Breast epithelium (tissue), 3 donors: ENCODE results near the gene LMO2.

Source experiments
- POLR2A ChIP-seq: fragments of 450-650 bp; IDR thresholded peaks from one replicate; pipeline ENCODE4 v1.6.1; 2016; ENCODE audit warnings: antibody characterized with exemption, mild to moderate bottlenecking, moderate library complexity
- POLR2AphosphoS5 ChIP-seq, 3 donors: sonication (generic); formaldehyde crosslinking; IDR thresholded peaks; one replicate each; pipeline ENCODE4 v1.6.1; 2017; ENCODE audit warnings: antibody characterized with exemption in 3 of 3
- TF ChIP-seq, protein P1 (sequence below), 3 donors: fragments of 450-650 bp; IDR thresholded peaks; one replicate each; pipeline ENCODE4 v1.5.1; 2016 to 2017; ENCODE audit warnings: antibody characterized with exemption in 3 of 3, mild to moderate bottlenecking in 3 of 3, moderate library complexity in 3 of 3

DNA sequence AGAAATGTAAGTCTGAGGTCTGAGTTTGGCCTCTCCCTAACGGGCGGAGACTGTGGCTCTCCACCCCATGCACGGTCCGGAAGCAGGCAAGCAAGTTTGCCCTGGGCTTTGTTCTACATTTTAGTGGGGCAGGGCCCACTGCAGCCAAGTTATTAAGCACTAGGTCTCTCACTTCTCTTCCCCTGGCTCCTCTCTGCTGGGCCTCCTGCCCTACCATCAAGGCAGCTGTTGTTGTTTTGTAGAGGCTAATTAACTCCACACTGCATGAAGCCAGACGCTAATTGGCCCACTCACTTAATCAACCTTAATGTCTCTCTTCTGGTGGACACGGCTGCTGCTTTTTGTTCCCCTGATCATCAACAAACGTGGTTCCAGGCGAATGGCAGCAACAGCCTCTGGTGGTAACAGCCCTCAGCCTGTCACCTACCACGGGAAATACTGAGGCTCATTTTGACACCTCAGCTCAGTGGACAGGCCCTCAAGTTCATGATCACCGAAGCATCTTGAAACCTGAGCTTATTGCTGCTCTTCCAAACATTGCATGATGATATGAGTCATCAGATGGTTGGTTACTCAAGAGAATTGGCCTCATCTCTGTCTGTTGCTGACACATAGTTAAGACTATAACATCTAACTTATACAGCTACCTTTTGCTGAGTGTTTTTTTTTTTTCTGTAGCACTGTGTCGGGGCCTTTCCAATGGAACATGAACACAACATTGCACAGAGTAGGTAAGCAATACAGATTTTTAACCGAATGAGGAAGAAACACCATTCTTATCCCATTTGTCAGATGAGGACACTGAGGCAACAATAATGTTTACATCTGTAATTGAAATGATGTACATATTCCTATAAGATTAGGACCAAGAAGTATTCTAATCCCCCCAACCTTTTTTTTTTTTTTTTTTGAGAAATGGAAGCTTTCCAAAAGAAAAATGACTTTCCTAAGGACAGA is 20.8 kb upstream of the LMO2 start:
- TF ChIP-seq POLR2A (no peak), POLR2AphosphoS5 (IDR thresholded peaks at IDR 0.05) (no peak)
- TF ChIP-seq, protein P1, sequence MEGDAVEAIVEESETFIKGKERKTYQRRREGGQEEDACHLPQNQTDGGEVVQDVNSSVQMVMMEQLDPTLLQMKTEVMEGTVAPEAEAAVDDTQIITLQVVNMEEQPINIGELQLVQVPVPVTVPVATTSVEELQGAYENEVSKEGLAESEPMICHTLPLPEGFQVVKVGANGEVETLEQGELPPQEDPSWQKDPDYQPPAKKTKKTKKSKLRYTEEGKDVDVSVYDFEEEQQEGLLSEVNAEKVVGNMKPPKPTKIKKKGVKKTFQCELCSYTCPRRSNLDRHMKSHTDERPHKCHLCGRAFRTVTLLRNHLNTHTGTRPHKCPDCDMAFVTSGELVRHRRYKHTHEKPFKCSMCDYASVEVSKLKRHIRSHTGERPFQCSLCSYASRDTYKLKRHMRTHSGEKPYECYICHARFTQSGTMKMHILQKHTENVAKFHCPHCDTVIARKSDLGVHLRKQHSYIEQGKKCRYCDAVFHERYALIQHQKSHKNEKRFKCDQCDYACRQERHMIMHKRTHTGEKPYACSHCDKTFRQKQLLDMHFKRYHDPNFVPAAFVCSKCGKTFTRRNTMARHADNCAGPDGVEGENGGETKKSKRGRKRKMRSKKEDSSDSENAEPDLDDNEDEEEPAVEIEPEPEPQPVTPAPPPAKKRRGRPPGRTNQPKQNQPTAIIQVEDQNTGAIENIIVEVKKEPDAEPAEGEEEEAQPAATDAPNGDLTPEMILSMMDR (IDR thresholded peaks at IDR 0.05), result no peak
